ENCODE data around the gene ARL3. TPM values are rescaled to one million over a fixed set of nuclear protein-coding genes. Genes with fewer than 3 reads are reported as not detected.

ARL3 gene
- total RNA-seq, 1 experiment from 2014 or later: 6.6 TPM

- no peaks in the 10 kb centered on the region for H3K9me3 ChIP-seq
- peak; percentile 59 for DNase-seq
- H3K27me3 ChIP-seq: no peaks in the 10 kb centered on the region
- no peak overlapping the region for H3K4me3 ChIP-seq
- peaks cover 9% of the 10 kb centered on the region for H3K36me3 ChIP-seq
These were observed 86.4 kb downstream of the ARL3 start for GRCh38 chr10:102627736-102628293.

- Histone ChIP-seq H3K36me3 (peaks cover 9% of the 10 kb centered on the region), H3K9me3 (no peaks in the 10 kb centered on the region), H3K4me3 (no peak overlapping the region), H3K27me3 (no peaks in the 10 kb centered on the region)
- DNase-seq: no peak
These were observed 86.9 kb downstream of the ARL3 start for GRCh38 chr10:102627291-102627735.

- H3K9me3 ChIP-seq: no peaks in the 10 kb centered on the region
- no peak for DNase-seq
- no peak overlapping the region for H3K4me3 ChIP-seq
- H3K36me3 ChIP-seq: peaks cover 9% of the 10 kb centered on the region
- H3K27me3 ChIP-seq: no peaks in the 10 kb centered on the region
These were observed 88.0 kb downstream of the ARL3 start for GRCh38 chr10:102626026-102626685.

GRCh38 chr10:102624751-102625645 is 89.2 kb downstream of the ARL3 start:
- Histone ChIP-seq H3K27me3 (no peaks in the 10 kb centered on the region), H3K36me3 (peaks cover 2% of the 10 kb centered on the region), H3K9me3 (no peaks in the 10 kb centered on the region), H3K4me3 (no peak overlapping the region)
- DNase-seq: no peak

GRCh38 chr10:102624094-102624493 is 90.1 kb downstream of the ARL3 start:
- no peaks in the 10 kb centered on the region for H3K9me3 ChIP-seq
- H3K36me3 ChIP-seq: no peaks in the 10 kb centered on the region; the same call in 1 of the 2 replicates
- DNase-seq: no peak
- H3K4me3 ChIP-seq: no peak overlapping the region
- H3K27me3 ChIP-seq: no peaks in the 10 kb centered on the region

Other genes with a start within 250 kb of the ARL3 start
- gene ACTR1A, start 211.7 kb downstream of the ARL3 start, total RNA-seq (2014; rRNA removed; shearing (Covaris generic); ENCODE audit: low replicate concordance): 77.7 and 178 TPM in 2 replicates
- 2.0 and 9.4 TPM in 2 replicates for gene SUFU, start 210.4 kb downstream of the ARL3 start, total RNA-seq (2014; rRNA removed; shearing (Covaris generic); ENCODE audit: low replicate concordance)
- 27.8 and 40.9 TPM in 2 replicates for gene TRIM8, start 69.9 kb downstream of the ARL3 start, total RNA-seq (2014; rRNA removed; shearing (Covaris generic); ENCODE audit: low replicate concordance)
- 0.96 and 6.7 TPM in 2 replicates for gene SFXN2, start 239 bp upstream of the ARL3 start, total RNA-seq (2014; rRNA removed; shearing (Covaris generic); ENCODE audit: low replicate concordance)
- 8.3 and 10.9 TPM in 2 replicates for gene WBP1L, start 29.6 kb upstream of the ARL3 start, total RNA-seq (2014; rRNA removed; shearing (Covaris generic); ENCODE audit: low replicate concordance)
- not detected in 2 replicates for gene CYP17A1, start 123.0 kb upstream of the ARL3 start, total RNA-seq (2014; rRNA removed; shearing (Covaris generic); ENCODE audit: low replicate concordance)
- 26.3 and 43.9 TPM in 2 replicates for gene BORCS7, start 139.9 kb upstream of the ARL3 start, total RNA-seq (2014; rRNA removed; shearing (Covaris generic); ENCODE audit: low replicate concordance)
- gene AS3MT, start 155.1 kb upstream of the ARL3 start, total RNA-seq (2014; rRNA removed; shearing (Covaris generic); ENCODE audit: low replicate concordance): 0.17 and 1.7 TPM in 2 replicates
- gene CNNM2, start 203.9 kb upstream of the ARL3 start, total RNA-seq (2014; rRNA removed; shearing (Covaris generic); ENCODE audit: low replicate concordance): 2.0 and 4.9 TPM in 2 replicates